ENCODE data around the gene C16orf89.

C16orf89 gene

GRCh38 chr16:5069854-5070253 is 4.1 kb upstream of the C16orf89 start:
- DNase-seq (ENCODE audit: low read depth): no peak
- TF ChIP-seq CTCF (IDR thresholded peaks at IDR 0.05; ENCODE audit: low read length, missing control alignments): no peak
- H3K4me3 ChIP-seq (replicated peaks; ENCODE audit: low read depth, low read length): no peak overlapping the region

DNA sequence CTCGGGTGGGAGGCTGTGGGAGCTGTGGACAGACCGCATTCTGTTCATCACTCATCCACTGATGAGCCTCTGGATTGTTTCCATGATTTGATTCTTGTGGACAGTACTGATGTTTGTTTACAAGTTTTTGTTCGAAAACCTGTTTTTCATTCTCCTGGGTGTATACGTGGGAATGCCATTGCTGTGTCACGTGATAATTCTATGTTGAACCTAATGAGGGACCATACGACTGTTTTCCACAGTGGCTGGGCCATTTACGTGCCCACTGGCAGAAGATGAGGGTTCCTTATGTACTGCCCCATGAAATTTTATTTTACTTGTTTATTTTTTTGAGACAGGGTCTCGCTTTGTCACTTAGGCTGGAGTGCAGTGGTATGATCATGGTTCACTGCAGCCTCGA is 3.3 kb upstream of the C16orf89 start:
- DNase-seq (ENCODE audit: low read depth): no peak
- no peak for TF ChIP-seq CTCF (IDR thresholded peaks at IDR 0.05; ENCODE audit: low read length, missing control alignments)
- no peak overlapping the region for H3K4me3 ChIP-seq (replicated peaks; ENCODE audit: low read depth, low read length)

DNA sequence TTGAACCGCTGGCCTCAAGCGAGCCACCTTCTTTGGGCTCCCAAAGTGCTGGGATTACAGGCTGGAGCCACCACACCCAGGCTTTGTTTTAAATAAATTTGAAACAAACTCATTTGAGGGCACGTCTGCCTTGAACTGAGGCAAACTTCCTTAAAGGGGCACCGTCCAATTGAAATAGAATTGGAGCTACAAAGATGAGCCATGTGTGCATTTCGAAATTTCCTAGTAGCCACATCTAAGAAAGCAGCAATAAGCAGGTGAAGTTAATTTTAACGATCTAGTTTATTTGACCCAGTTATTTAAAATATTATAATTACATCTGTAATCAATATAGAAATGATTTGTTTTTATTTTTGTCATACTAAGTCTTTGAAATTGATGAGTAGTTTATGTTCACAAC is 755 bp upstream of the C16orf89 start:
- no peak for TF ChIP-seq CTCF (IDR thresholded peaks at IDR 0.05; ENCODE audit: low read length, missing control alignments)
- no peak overlapping the region for H3K4me3 ChIP-seq (replicated peaks; ENCODE audit: low read depth, low read length)
- no peak for DNase-seq (ENCODE audit: low read depth)

DNA sequence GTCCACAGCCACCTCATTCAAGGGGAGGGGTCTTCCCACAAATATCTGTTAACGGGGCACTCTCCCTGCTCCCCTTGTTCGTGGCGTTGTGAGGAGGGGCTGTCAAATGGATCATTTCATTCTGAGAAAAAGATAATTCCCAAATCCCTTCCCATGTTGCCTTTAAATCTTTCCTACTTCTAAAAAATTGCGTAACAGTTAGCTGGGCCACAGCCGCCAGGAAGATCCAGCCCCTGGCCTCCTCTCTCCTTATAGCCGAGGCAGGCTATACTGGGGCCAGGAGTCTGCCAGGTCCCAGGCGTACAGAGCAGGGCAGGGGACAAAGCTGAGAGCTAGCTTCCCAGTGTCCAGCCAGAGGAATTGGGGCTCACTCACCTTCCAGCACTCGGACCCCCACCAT is 430 bp downstream of the C16orf89 start:
- no peak for TF ChIP-seq CTCF (IDR thresholded peaks at IDR 0.05; ENCODE audit: low read length, missing control alignments)
- DNase-seq (ENCODE audit: low read depth): no peak
- no peak overlapping the region for H3K4me3 ChIP-seq (replicated peaks; ENCODE audit: low read depth, low read length)

DNA sequence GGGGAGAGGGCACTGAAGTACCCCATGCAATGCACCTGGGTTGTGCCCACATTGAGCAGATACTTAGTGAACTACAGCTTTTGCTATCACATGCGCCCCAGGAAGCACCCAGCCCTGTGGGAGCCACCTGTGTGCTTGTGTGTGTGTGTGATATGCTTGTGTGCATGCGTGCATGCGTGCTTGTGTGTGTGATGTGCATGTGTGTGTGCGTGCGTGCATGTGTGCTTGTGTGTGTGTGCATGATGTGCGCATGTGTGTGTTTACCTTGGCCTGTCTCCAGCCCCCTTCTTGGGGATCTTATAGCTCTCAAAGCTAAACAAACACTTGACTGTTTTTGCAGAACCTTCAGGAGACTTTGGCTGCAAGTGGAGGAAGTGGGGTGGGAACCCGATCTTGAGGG is 841 bp downstream of the C16orf89 start:
- TF ChIP-seq CTCF (IDR thresholded peaks at IDR 0.05; ENCODE audit: low read length, missing control alignments): no peak
- no peak for DNase-seq (ENCODE audit: low read depth)
- no peak overlapping the region for H3K4me3 ChIP-seq (replicated peaks; ENCODE audit: low read depth, low read length)

DNA sequence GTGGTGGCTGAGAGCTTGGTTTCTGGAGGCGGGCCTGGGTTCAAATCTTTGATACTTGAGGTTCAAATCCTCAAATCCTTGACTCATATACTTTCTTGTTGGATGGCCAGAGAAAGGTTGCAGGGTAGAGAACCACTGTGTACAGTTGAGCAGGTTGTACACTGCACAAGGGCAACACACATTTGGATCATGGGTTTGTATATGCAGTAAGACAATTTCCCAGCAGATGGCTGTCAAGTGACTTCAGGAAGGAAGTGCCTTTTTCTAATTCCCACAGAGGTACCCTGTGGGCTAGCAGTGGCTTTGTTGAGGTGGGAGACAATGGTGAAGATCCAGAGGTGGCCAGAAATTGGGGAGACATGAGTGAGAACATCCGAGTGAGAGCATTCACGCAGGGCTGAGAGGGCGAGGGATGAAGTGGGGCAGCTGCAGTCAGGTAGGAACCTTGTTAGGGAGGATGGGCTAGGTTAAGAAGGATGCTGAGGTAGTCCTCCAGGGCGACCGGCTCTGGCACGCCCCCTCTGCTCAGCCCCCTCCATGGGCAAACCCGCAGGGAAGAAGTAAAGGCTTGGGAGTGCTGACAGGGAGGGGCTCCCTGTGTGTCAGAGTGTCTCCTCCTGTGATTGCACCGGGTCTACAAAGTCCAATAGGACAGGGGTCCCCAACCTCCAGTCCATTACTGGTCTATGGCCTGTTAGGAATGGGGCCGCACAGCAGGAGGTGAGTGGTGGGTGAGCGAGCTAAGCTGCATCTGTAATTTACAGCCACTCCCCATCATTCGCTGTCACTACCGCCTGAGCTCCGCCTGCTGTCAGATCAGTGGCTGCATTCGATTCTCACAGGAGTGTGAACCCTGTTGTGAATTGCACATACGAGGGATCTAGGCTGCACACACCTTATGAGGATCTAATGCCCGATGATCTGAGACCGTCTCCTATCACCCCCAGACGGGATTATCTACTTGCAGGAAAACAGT is 2.7 kb downstream of the C16orf89 start:
- no peak for TF ChIP-seq CTCF (IDR thresholded peaks at IDR 0.05; ENCODE audit: low read length, missing control alignments)
- no peak overlapping the region for H3K4me3 ChIP-seq (replicated peaks; ENCODE audit: low read depth, low read length)
- no peak for DNase-seq (ENCODE audit: low read depth)

DNA sequence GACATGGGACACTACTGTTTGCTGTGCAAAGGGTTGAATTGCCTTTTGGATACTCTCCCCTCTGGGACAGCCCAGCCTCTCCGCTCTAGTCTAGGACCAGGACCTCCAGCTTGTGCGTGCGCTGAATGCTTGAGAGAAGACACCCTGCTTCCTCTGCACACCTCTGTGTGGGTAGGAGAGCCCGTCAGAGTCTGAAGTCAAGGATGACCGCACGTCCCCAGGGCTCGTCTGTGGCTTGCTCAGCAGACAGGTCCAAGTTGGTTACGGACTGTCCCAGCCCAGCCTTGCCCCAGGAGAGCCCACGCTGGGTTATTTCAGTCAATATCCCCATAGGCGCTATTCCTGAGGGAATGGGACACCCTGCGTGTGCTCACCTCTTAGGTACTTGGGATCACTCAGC is 3.7 kb downstream of the C16orf89 start:
- no peak for TF ChIP-seq CTCF (IDR thresholded peaks at IDR 0.05; ENCODE audit: low read length, missing control alignments)
- no peak overlapping the region for H3K4me3 ChIP-seq (replicated peaks; ENCODE audit: low read depth, low read length)
- DNase-seq (ENCODE audit: low read depth): no peak
